ENCODE measurements around the gene TSHB.

The TSHB gene

GRCh38 chr1:115035652-115036051, 6.0 kb downstream of the TSHB start:
- H3K27ac ChIP-seq: no peak overlapping the region
- H3K79me2 ChIP-seq (ENCODE audit: insufficient read depth, low read depth): no peaks in the 10 kb centered on the region
- TF ChIP-seq, protein P1, sequence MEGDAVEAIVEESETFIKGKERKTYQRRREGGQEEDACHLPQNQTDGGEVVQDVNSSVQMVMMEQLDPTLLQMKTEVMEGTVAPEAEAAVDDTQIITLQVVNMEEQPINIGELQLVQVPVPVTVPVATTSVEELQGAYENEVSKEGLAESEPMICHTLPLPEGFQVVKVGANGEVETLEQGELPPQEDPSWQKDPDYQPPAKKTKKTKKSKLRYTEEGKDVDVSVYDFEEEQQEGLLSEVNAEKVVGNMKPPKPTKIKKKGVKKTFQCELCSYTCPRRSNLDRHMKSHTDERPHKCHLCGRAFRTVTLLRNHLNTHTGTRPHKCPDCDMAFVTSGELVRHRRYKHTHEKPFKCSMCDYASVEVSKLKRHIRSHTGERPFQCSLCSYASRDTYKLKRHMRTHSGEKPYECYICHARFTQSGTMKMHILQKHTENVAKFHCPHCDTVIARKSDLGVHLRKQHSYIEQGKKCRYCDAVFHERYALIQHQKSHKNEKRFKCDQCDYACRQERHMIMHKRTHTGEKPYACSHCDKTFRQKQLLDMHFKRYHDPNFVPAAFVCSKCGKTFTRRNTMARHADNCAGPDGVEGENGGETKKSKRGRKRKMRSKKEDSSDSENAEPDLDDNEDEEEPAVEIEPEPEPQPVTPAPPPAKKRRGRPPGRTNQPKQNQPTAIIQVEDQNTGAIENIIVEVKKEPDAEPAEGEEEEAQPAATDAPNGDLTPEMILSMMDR (conservative IDR thresholded peaks at IDR 0.05; ENCODE audit: low read depth, low read length): no peak
- H3K27me3 ChIP-seq (ENCODE audit: insufficient read depth, low read depth): no peaks in the 10 kb centered on the region
- H2AFZ ChIP-seq (ENCODE audit: low read depth): no peak overlapping the region
- no peak overlapping the region for H3K4me3 ChIP-seq (IDR thresholded peaks at IDR 0.05; ENCODE audit: insufficient read depth, low read depth, low read length)
- H4K20me1 ChIP-seq (ENCODE audit: insufficient read depth): no peaks in the 10 kb centered on the region
- no peak overlapping the region for H3K9ac ChIP-seq
- H3K4me1 ChIP-seq (ENCODE audit: low read depth, poor library complexity, severe bottlenecking): no peaks in the 10 kb centered on the region
- H3K4me2 ChIP-seq: no peak overlapping the region
- no peaks in the 10 kb centered on the region for H3K36me3 ChIP-seq (ENCODE audit: insufficient read depth)

GRCh38 chr1:115036814-115037507, 7.3 kb downstream of the TSHB start:
- TF ChIP-seq, protein P1 (conservative IDR thresholded peaks at IDR 0.05; ENCODE audit: low read depth, low read length): no peak
- H4K20me1 ChIP-seq (ENCODE audit: insufficient read depth): no peaks in the 10 kb centered on the region
- no peaks in the 10 kb centered on the region for H3K36me3 ChIP-seq (ENCODE audit: insufficient read depth)
- no peaks in the 10 kb centered on the region for H3K79me2 ChIP-seq (ENCODE audit: insufficient read depth, low read depth)
- H2AFZ ChIP-seq (ENCODE audit: low read depth): no peak overlapping the region
- no peak overlapping the region for H3K4me2 ChIP-seq
- H3K27ac ChIP-seq: no peak overlapping the region
- H3K27me3 ChIP-seq (ENCODE audit: insufficient read depth, low read depth): no peaks in the 10 kb centered on the region
- H3K4me3 ChIP-seq (IDR thresholded peaks at IDR 0.05; ENCODE audit: insufficient read depth, low read depth, low read length): no peak overlapping the region
- no peaks in the 10 kb centered on the region for H3K4me1 ChIP-seq (ENCODE audit: low read depth, poor library complexity, severe bottlenecking)
- H3K9ac ChIP-seq: no peak overlapping the region

GRCh38 chr1:115040501-115040900, 10.9 kb downstream of the TSHB start:
- Histone ChIP-seq H3K4me2 (no peak overlapping the region), H3K79me2 (ENCODE audit: insufficient read depth, low read depth) (no peaks in the 10 kb centered on the region)

GRCh38 chr1:115041654-115042053, 12.0 kb downstream of the TSHB start:
- H3K79me2 ChIP-seq (ENCODE audit: insufficient read depth, low read depth): no peaks in the 10 kb centered on the region
- H3K36me3 ChIP-seq (ENCODE audit: insufficient read depth): no peaks in the 10 kb centered on the region
- no peak overlapping the region for H2AFZ ChIP-seq (ENCODE audit: low read depth)
- H3K27ac ChIP-seq: no peak overlapping the region
- no peak overlapping the region for H3K4me3 ChIP-seq (IDR thresholded peaks at IDR 0.05; ENCODE audit: insufficient read depth, low read depth, low read length)
- H3K27me3 ChIP-seq (ENCODE audit: insufficient read depth, low read depth): no peaks in the 10 kb centered on the region
- no peak overlapping the region for H3K9ac ChIP-seq
- TF ChIP-seq, protein P1 (conservative IDR thresholded peaks at IDR 0.05; ENCODE audit: low read depth, low read length): no peak
- H4K20me1 ChIP-seq (ENCODE audit: insufficient read depth): no peaks in the 10 kb centered on the region
- no peak overlapping the region for H3K4me2 ChIP-seq
- no peaks in the 10 kb centered on the region for H3K4me1 ChIP-seq (ENCODE audit: low read depth, poor library complexity, severe bottlenecking)

More at GRCh38 chr1:115040501-115040900, 10.9 kb downstream of the TSHB start:
- H3K36me3 ChIP-seq (ENCODE audit: insufficient read depth): no peaks in the 10 kb centered on the region
- no peaks in the 10 kb centered on the region for H4K20me1 ChIP-seq (ENCODE audit: insufficient read depth)
- no peak overlapping the region for H3K4me3 ChIP-seq (IDR thresholded peaks at IDR 0.05; ENCODE audit: insufficient read depth, low read depth, low read length)
- H3K27ac ChIP-seq: no peak overlapping the region
- H3K27me3 ChIP-seq (ENCODE audit: insufficient read depth, low read depth): no peaks in the 10 kb centered on the region
- no peak overlapping the region for H3K9ac ChIP-seq
- no peak overlapping the region for H2AFZ ChIP-seq (ENCODE audit: low read depth)
- TF ChIP-seq, protein P1 (conservative IDR thresholded peaks at IDR 0.05; ENCODE audit: low read depth, low read length): no peak
- H3K4me1 ChIP-seq (ENCODE audit: low read depth, poor library complexity, severe bottlenecking): no peaks in the 10 kb centered on the region
